HepG2 (cell line): ENCODE results near the gene IRX4.

Experiments
- CTCF ChIP-seq: sonication (generic); formaldehyde crosslinking; IDR thresholded peaks from 2 replicates; pipeline ENCODE4 v1.5.0; 2020; ENCODE audit warnings: mild to moderate bottlenecking, missing genetic modification reagents, moderate library complexity
- HOXA7 ChIP-seq: sonication (generic); formaldehyde crosslinking; IDR thresholded peaks from 2 replicates; pipeline ENCODE4 v1.8.1; 2022; ENCODE audit warnings: mild to moderate bottlenecking, missing genetic modification reagents, moderate library complexity
- MZF1 ChIP-seq: sonication (generic); formaldehyde crosslinking; IDR thresholded peaks from 2 replicates; pipeline ENCODE4 v1.8.1; 2023; ENCODE audit warnings: mild to moderate bottlenecking, missing genetic modification reagents, borderline replicate concordance
- NFIC ChIP-seq: IDR thresholded peaks from 2 replicates; pipeline ENCODE4 v1.6.1; 2012; ENCODE audit warnings: mild to moderate bottlenecking, low read length, inconsistent platforms
- NRL ChIP-seq: sonication (generic); formaldehyde crosslinking; IDR thresholded peaks from 2 replicates; pipeline ENCODE4 v1.5.0; 2020; ENCODE audit warnings: missing genetic modification reagents, mild to moderate bottlenecking, moderate library complexity, borderline replicate concordance
- TAF1 ChIP-seq: sonication (generic); formaldehyde crosslinking; IDR thresholded peaks from 2 replicates; pipeline ENCODE4 v1.4.0; 2020; ENCODE audit warnings: missing genetic modification reagents
- ZNF280D ChIP-seq: sonication (generic); formaldehyde crosslinking; IDR thresholded peaks from 2 replicates; pipeline ENCODE4 v1.5.1; 2020; ENCODE audit warnings: mild to moderate bottlenecking, missing genetic modification reagents
- ZNF883 ChIP-seq: sonication (generic); formaldehyde crosslinking; IDR thresholded peaks from 2 replicates; pipeline ENCODE4 v1.5.1; 2020; ENCODE audit warnings: mild to moderate bottlenecking, missing genetic modification reagents; ENCODE audit errors: not compliant biosample characterization

GRCh38 chr5:1835431-1835830 lies 47.3 kb downstream of the IRX4 start:
- no peak for TF ChIP-seq ZNF280D (CRISPR knock-in tag)
- no peak for TF ChIP-seq TAF1 (CRISPR knock-in tag)
- no peak for TF ChIP-seq NFIC
- no peak for TF ChIP-seq ZNF883 (CRISPR knock-in tag)
- TF ChIP-seq MZF1 (CRISPR knock-in tag), result no peak
- TF ChIP-seq NRL (CRISPR knock-in tag), result no peak
- TF ChIP-seq HOXA7 (CRISPR knock-in tag), result no peak
- TF ChIP-seq CTCF, result no peak
